Measurements from ENCODE around the gene CEP57.
"Not testable (repeated sequence)": the region's sequence is repeated elsewhere in the genome, so short reads cannot be mapped to it uniquely, and the experiment has no call there.

CEP57 gene

DNA sequence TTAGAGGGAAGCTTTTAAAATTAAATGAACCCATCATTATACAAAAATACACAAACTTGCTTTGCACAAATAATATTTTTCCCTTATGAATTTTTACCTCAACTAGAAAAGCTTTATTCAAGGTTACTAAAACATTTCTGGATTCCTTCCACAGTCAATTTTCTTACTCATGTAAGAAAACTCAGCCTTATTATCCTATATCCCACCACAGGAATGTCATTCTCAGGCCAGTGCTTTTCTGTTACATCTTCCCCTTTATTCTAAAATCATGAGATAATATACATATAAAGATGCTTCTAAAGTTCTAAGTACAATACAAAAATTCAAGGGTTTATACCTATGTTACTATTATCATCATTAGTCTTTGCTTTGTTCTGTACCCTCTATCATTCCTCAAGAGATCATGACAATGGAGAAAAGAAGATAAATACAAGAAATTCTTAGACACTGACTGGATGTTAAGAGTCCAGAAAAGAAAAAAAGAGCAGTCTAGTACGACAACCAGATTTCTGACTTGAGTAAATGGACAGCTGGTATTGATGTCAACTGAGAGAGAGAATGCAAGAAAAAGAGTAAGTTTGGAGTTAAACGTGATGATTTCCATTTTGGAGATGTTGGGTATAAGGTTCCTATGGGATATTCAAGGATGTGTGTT, 73.3 kb downstream of the CEP57 start:
- DNase-seq: no peak

DNA sequence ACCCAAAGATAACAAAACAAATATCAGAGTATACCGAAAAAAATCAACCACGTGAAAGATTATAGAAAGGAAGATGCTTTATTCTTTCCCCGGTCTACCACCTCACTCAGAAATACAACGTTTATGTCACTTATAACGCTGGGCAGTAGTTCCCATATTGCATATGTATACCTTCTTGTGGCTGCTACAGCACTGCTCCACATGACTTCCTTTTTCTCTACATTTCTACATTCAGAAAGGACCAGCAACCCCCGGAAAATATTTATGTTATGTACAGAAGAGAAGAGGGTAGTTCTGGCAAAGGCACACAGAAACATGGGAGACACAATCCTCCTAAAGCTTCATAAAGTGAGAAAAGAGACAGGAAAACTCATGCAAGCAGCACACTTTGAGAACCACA, 76.8 kb downstream of the CEP57 start:
- no peak for DNase-seq

DNA sequence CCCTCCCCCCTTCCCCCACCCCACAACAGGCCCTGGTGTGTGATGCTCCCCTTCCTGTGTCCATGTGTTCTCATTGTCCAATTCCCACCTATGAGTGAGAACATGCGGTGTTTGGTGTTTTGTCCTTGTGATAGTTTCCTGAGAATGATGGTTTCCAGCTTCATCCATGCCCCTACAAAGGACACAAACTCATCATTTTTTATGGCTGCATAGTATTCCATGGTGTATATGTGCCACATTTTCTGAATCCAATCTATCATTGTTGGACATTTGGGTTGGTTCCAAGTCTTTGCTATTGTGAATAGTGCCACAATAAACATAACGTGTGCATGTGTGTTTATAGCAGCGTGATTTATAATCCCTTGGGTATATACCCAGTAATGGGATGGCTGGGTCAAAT, 80.6 kb downstream of the CEP57 start:
- not testable (repeated sequence) for DNase-seq

DNA sequence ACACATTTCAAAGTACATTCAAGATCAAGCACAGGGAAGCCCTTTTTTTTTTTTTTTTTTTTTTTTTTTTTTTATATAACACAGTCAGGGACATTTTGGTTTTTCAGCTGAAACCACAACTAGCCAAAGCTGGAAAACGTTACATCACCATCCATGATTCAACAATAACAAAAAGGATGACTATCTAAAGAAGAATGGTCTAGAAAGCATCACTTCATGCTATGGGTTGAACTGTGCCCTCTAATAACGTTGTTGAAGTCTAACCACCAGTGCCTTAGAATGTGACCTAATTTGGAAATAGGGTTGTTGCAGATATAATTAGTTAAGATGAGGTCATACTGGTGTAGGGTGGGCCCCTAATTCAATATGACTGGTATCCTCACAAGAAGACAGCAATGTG, 87.0 kb downstream of the CEP57 start:
- DNase-seq: no peak
